Activated CD8-positive, alpha-beta memory T cell treated with anti-CD3 and anti-CD28 coated beads, Interleukin-2, amount 10 ng/mL, durations not matched to agents 7 days and 5 days (primary cell): Measurements from ENCODE around the gene PIH1D1. TPM values are rescaled to one million over a fixed set of nuclear protein-coding genes. Genes with fewer than 3 reads are reported as not detected.

Experiments used
- ATAC-seq: fragments of 150-1000 bp; cut with Tn5 transposase; one replicate; pipeline ENCODE4 v1.10.0; 2021; ENCODE audit warnings: moderate library complexity
- CTCF ChIA-PET: fragments of 350-600 bp; sonication (Branson Sonifier 250); formaldehyde crosslinking; loops from one replicate; lab custom pipeline; 2021; ENCODE audit warnings: antibody characterized with exemption; lab: Charles Lee
- DNase-seq: peaks from one replicate; pipeline ENCODE4 v3.0.0-alpha.2; 2020
- H3K27ac Mint-ChIP-seq: one replicate; pipeline ENCODE4 v1.8.0; 2021; ENCODE audit warnings: mild to moderate bottlenecking, mixed read lengths
- H3K27me3 Mint-ChIP-seq: one replicate; pipeline ENCODE4 v1.8.0; 2021; ENCODE audit warnings: mixed read lengths
- H3K36me3 Mint-ChIP-seq: one replicate; pipeline ENCODE4 v1.8.0; 2021; ENCODE audit warnings: mild to moderate bottlenecking, mixed read lengths
- H3K4me1 Mint-ChIP-seq: one replicate; pipeline ENCODE4 v1.8.0; 2021; ENCODE audit warnings: mixed read lengths
- H3K4me3 Mint-ChIP-seq: one replicate; pipeline ENCODE4 v1.8.0; 2021; ENCODE audit warnings: mild to moderate bottlenecking, moderate library complexity, mixed read lengths
- H3K9me3 Mint-ChIP-seq: one replicate; pipeline ENCODE4 v1.8.0; 2022; ENCODE audit warnings: low read depth, mixed read lengths
- total RNA-seq, 2 experiments: library from RNA; stranded (reverse); gene quantifications; one replicate each; pipeline ENCODE4 v1.2.3, GENCODE V29; 2021

PIH1D1 gene
- total RNA-seq, 2 experiments from 2014 or later, result 148 to 158 TPM

DNA sequence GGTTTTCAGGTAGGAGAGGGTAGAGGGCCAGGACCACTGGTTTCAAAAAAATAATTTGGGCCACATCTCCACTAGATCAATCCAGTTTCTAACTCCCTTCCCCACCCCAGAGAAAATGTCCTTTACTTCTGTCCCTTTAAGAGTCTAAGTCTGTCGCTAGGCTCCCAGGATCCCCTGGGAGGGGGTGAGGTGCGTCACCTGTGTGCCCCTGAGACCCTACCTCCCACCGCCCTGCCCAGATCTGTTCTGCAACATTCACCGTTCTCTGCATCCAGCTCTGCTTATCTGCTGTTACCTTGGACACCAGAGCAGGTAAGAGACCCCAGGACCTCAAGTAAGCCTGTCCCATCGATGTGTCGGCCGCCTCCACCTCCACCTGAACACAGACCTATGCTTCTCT is 26.4 kb downstream of the PIH1D1 start, which contains the start of gene GFY:
Gene GFY, plus strand, starts transcription at position 211 of the 400 bp plus-strand sequence. CDS start 1,043 bp downstream, outside the sequence.
- Mint-ChIP-seq H3K4me1 (peaks cover 46% of the 10 kb centered on the region), H3K27me3 (peaks cover 92% of the 10 kb centered on the region), H3K9me3 (no peaks in the 10 kb centered on the region), H3K27ac (no peak within 1 kb of the TSS), H3K36me3 (peaks cover 2% of the 10 kb centered on the region), H3K4me3 (no peak within 1 kb of the TSS)
- DNase-seq, result no peak
- CTCF ChIA-PET, result interaction anchor here (0.7 to 7.4 kb wide), 13 partner anchors 8 to 51 kb away, joined by 3 to 52 read pairs (median 4); partner anchors contain the start of gene KASH5
- ATAC-seq, result no peak

DNA sequence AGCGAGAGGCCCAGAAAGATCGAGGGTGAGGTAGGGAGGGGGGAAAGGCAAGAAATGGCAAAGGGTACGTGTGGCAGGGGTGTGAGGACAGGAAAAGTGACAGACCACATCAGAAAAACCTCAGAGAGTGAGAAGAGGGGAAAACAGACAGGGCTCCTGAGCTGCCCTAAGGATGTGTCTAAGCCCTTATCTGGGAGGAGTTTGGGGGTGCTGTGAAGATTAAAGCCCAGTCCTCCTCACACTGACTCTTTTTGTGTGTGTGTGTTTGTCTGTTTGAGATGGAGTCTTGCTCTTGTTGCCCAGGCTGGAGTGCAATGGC is 27.7 kb downstream of the PIH1D1 start:
- Mint-ChIP-seq H3K9me3 (no peaks in the 10 kb centered on the region), H3K4me1 (peaks cover 46% of the 10 kb centered on the region), H3K27ac (no peak overlapping the region), H3K36me3 (peaks cover 2% of the 10 kb centered on the region), H3K4me3 (peak overlapping the region; percentile 24), H3K27me3 (peaks cover 93% of the 10 kb centered on the region)
- ATAC-seq, result no peak
- DNase-seq, result no peak
- CTCF ChIA-PET, result interaction anchor here (0.9 to 7.4 kb wide), 4 partner anchors 13 to 52 kb away, joined by 3 to 52 read pairs (median 10); no protein-coding TSS in a partner anchor

DNA sequence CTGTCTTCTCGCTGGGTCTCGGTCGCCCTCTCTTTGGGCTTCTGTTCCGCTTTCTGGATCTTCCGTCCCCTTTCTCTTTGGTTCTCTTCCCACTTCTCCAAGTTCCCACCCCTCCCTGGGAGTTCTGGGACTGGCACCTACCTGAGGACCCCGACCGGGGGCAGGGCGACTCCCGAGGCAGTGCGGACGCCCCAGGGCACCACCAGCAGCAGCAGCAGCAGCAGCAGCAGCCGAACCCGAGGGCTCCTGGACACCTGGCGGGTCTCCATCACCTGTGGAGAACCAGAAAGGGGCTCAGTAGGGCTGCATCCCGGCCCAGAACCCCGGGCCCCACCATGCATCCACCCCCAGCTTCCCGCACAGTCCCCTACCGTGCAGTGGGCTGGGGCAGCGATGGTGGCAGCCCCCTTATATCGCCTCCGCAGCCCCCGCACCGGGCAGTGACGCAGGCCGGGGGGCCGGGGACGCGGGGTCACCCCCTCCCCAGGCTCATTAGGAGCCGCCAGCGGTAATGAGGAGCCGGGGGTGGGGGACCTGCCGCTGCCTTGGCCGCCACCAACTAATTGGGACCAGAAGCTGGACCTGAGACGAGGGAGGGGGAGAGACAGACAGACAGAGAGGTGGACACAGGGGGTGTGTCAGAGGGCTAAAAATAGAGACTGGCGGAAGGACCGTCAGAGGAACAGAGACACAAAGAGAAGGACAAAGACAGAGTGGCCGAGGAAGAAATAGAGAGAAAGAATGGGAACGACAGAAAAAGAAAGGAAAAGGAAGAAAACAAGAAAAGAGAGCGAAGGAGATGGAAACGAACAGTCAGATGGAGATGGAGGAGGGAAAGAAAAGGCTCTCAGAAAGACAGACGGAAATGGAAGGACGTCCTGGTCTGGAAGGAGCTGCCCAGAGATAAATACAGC is 28.3 kb downstream of the PIH1D1 start, which contains the start of gene PTH2:
Gene PTH2, minus strand, starts transcription at position 371 of the 914 bp plus-strand sequence. Its CDS starts 102 bp downstream, at position 269.
- H3K9me3 Mint-ChIP-seq, result no peaks in the 10 kb centered on the region
- H3K36me3 Mint-ChIP-seq, result peaks cover 2% of the 10 kb centered on the region
- ATAC-seq (no peak), DNase-seq (no peak)
- H3K4me1 Mint-ChIP-seq, result peaks cover 41% of the 10 kb centered on the region
- peak within 1 kb of the TSS; percentile 66 for H3K4me3 Mint-ChIP-seq
- CTCF ChIA-PET, result interaction anchor here (0.9 to 7.4 kb wide), 5 partner anchors 13 to 53 kb away, joined by 3 to 52 read pairs (median 10); partner anchors contain the start of gene PIH1D1
- peak within 1 kb of the TSS; percentile 52 for H3K27ac Mint-ChIP-seq
- peaks cover 92% of the 10 kb centered on the region for H3K27me3 Mint-ChIP-seq

DNA sequence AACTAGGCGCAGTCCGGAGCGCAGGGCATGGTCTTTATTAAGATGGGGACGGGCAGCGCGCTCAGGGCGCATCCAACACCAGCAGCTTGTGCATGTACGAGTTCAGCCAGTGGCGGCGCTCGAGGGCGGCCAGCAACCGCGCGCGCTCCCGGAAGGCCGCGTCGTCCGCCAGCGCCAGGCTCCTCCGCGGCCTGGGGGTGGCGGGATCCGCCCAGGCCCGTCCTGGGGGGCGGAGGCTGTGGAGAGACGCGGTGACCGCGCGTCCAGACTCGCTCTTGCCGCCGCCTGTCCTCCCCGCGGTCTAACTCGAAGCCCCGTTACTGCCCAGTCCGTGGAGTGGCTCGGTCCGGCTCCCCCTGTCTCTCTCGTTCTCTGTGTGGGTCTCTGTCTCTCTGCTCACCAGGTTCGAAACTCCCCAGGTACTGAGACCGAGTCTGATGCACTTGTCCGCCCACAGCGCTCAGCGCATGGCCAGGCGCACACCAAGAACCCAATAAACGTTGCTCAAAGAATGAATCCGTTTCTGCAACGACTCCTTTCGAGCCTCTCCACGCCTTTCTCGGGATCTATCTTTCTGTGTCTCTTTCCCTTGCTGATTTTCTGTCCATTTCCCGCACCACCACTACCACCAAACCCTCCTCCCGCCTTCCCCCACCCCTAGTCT is 29.1 kb downstream of the PIH1D1 start:
- Mint-ChIP-seq H3K36me3 (peaks cover 2% of the 10 kb centered on the region), H3K9me3 (no peaks in the 10 kb centered on the region), H3K4me1 (peaks cover 35% of the 10 kb centered on the region), H3K4me3 (peak overlapping the region; percentile 66), H3K27ac (peak overlapping the region; percentile 52), H3K27me3 (peaks cover 93% of the 10 kb centered on the region)
- DNase-seq (peak; percentile 77), ATAC-seq (peak; percentile 84)
- CTCF ChIA-PET, result interaction anchor here (0.6 to 7.4 kb wide), 14 partner anchors 8 to 195 kb away, joined by 3 to 52 read pairs (median 4); partner anchors contain the start of gene PIH1D1

DNA sequence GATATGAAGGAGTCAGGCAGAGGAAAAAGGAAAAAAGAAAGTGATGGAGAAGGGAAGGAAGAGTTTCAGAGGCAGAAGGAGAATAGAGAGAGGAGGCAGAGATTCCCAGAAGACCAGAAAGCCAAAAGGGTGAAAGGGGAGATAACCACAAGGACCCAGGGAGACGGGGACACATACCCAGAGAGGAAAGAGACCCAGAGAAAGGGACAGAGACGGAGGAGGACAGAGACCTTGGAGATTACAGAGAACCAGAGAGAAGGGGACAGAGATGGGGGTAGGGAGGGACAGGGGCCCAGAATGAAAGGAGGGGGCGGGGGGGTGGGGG is 29.8 kb downstream of the PIH1D1 start:
- peaks cover 92% of the 10 kb centered on the region for H3K27me3 Mint-ChIP-seq
- peaks cover 30% of the 10 kb centered on the region for H3K4me1 Mint-ChIP-seq
- peak overlapping the region; percentile 2 for H3K4me3 Mint-ChIP-seq
- H3K9me3 Mint-ChIP-seq, result no peaks in the 10 kb centered on the region
- DNase-seq, result no peak
- H3K27ac Mint-ChIP-seq, result no peak overlapping the region
- ATAC-seq, result no peak
- peaks cover 2% of the 10 kb centered on the region for H3K36me3 Mint-ChIP-seq
- CTCF ChIA-PET, result interaction anchor here (0.6 to 7.4 kb wide), 14 partner anchors 8 to 194 kb away, joined by 3 to 52 read pairs (median 4); partner anchors contain the start of gene PIH1D1

DNA sequence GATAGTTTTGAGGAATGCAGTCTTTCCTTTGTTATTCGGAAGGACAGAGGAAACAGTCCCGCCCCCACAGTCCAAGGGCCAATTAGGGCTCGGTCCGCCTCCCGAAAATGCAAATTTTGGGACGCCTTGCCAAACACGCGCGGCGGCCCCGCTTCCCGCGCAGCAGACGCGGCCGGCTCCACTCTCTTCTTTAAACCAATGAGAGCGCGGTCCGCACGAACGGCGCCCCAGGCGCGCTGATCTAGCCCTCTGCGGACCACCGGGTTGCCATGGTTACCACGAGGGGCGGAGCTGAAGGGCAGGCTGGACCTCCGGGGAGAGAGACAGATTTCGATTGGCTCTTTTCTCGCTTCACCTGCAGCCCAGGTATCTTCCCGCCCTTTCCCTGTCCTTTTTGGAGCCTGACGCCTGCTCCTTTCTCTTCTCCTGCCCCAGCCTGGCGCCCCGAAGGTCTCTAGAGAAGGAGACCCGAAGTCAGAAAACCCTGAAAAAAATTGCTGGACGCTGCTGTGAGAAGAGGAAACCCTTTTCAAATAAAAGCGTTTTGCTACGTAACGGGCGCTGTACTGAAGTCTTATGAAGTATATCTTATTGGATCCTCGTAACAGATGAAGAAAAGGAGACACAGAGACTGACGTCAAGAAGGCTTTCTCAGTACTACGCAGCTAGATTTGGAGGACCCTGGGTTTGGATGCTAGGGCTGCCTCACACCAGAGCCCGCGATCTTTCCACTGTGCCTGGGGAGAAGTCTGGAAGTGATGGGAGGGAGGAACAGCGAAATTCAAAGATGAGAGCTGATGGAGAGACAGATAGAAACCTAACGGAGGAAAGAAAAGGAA is 30.4 kb downstream of the PIH1D1 start:
- Mint-ChIP-seq H3K4me1 (peaks cover 24% of the 10 kb centered on the region), H3K27me3 (peaks cover 89% of the 10 kb centered on the region), H3K4me3 (peak overlapping the region; percentile 2), H3K27ac (no peak overlapping the region), H3K9me3 (no peaks in the 10 kb centered on the region), H3K36me3 (peaks cover 2% of the 10 kb centered on the region)
- peak; percentile 37 for ATAC-seq
- CTCF ChIA-PET, result interaction anchor here (0.8 to 7.4 kb wide), 13 partner anchors 7 to 193 kb away, joined by 3 to 52 read pairs (median 4); partner anchors contain the start of gene KASH5
- DNase-seq, result peak; percentile 56

DNA sequence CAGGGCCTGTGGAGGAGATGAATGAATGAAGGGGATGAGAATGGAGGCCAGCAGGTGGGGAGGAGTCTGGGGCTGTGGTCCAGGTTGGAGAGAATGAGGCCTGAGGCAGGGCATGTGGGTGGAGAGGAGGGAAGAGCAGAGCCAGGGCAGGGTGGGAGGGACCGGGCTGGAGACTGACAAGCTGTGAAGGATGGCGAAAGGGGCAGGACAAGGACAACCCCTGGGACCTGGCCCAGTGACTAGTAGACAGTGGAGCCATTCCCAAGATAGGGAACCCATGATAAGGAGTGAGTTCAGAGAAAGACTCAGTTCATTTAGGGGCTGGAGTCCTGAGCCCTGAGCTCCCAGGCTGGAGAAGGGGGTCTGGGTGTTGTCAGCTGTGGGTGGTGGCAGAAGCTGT is 31.4 kb downstream of the PIH1D1 start:
- no peak for ATAC-seq
- no peak overlapping the region for H3K27ac Mint-ChIP-seq
- CTCF ChIA-PET, result interaction anchor here (0.7 to 6.6 kb wide), 5 partner anchors 11 to 75 kb away, joined by 3 to 23 read pairs (median 4); no protein-coding TSS in a partner anchor
- H3K4me3 Mint-ChIP-seq, result no peak overlapping the region
- H3K4me1 Mint-ChIP-seq, result peaks cover 24% of the 10 kb centered on the region
- peaks cover 79% of the 10 kb centered on the region for H3K27me3 Mint-ChIP-seq
- DNase-seq, result no peak
- no peaks in the 10 kb centered on the region for H3K9me3 Mint-ChIP-seq
- H3K36me3 Mint-ChIP-seq, result peaks cover 2% of the 10 kb centered on the region

DNA sequence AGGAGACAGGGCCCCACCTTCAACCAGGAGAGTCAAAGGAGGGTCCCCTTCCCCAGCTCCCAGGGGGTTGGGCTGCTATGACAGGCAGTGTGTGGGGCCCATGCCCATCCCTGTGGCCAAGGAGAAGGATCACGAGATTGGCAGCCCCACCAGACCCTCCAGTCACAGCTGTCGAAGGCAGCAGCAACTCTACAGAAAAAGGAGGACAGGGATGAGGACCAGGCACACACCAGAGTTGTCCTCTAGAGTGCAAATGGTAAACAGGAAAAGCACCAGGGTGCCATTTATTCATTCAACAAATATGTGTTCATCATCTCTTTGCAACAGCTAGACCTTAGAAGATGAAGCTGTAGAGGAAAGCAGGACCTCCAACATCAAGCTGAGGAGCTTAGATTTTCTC is 32.4 kb downstream of the PIH1D1 start:
- peaks cover 24% of the 10 kb centered on the region for H3K4me1 Mint-ChIP-seq
- DNase-seq (no peak), ATAC-seq (no peak)
- H3K27ac Mint-ChIP-seq, result no peak overlapping the region
- peaks cover 2% of the 10 kb centered on the region for H3K36me3 Mint-ChIP-seq
- H3K9me3 Mint-ChIP-seq, result no peaks in the 10 kb centered on the region
- H3K4me3 Mint-ChIP-seq, result no peak overlapping the region
- CTCF ChIA-PET, result interaction anchor here (0.7 to 6.6 kb wide), 6 partner anchors 10 to 153 kb away, joined by 3 to 23 read pairs (median 8); no protein-coding TSS in a partner anchor
- peaks cover 68% of the 10 kb centered on the region for H3K27me3 Mint-ChIP-seq

DNA sequence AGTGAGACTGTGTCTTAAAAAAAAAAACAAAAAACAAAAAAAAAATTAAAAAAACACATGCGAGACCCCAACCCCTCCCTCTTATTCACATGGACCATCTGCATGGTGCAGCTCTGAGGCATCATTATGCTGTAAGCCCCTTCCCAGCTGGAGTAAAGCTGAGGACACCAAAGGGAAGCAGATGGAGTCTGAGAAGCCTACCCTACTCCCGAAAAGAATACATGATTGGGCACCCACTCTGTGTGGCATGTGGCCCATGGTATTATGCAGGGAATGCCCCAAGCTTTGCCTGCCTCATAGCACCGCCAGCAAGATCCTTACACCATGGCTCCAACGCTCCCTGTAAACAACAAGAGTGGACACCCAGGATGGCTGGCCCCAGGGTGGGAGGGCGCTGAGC is 33.1 kb downstream of the PIH1D1 start:
- no peaks in the 10 kb centered on the region for H3K9me3 Mint-ChIP-seq
- ATAC-seq (no peak), DNase-seq (no peak)
- H3K27ac Mint-ChIP-seq, result no peak overlapping the region
- CTCF ChIA-PET, result interaction anchor here (0.7 to 6.6 kb wide), 6 partner anchors 9 to 152 kb away, joined by 3 to 23 read pairs (median 8); no protein-coding TSS in a partner anchor
- H3K27me3 Mint-ChIP-seq, result peaks cover 62% of the 10 kb centered on the region
- peaks cover under 1% of the 10 kb centered on the region for H3K36me3 Mint-ChIP-seq
- peaks cover 18% of the 10 kb centered on the region for H3K4me1 Mint-ChIP-seq
- H3K4me3 Mint-ChIP-seq, result no peak overlapping the region

DNA sequence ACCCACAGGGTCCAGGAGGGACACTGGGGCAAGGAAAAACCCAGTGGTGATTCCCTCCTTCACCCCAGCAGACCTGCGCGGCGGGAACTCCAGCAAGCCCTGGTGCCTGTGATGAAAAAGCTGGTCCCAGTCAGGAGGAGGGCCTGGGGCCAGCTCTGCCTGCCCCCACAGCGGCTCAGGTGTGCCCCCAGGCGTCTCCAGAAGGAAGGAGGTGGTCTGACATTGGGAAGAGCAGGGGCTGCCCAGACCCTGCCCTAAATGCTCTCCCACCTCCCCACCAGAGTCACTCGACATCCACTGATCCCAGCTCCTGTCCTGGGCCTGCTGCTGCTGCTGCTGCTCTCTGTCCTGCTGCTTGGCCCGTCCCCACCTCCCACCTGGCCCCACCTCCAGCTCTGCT is 34.5 kb downstream of the PIH1D1 start:
- ATAC-seq (no peak), DNase-seq (no peak)
- no peak overlapping the region for H3K4me3 Mint-ChIP-seq
- no peaks in the 10 kb centered on the region for H3K9me3 Mint-ChIP-seq
- no peak overlapping the region for H3K27ac Mint-ChIP-seq
- H3K4me1 Mint-ChIP-seq, result peaks cover 11% of the 10 kb centered on the region
- CTCF ChIA-PET, result interaction anchor here (1.2 to 6.6 kb wide), 5 partner anchors 8 to 26 kb away, joined by 5 to 23 read pairs (median 11); partner anchors contain the start of gene GFY
- peaks cover 51% of the 10 kb centered on the region for H3K27me3 Mint-ChIP-seq
- no peaks in the 10 kb centered on the region for H3K36me3 Mint-ChIP-seq

DNA sequence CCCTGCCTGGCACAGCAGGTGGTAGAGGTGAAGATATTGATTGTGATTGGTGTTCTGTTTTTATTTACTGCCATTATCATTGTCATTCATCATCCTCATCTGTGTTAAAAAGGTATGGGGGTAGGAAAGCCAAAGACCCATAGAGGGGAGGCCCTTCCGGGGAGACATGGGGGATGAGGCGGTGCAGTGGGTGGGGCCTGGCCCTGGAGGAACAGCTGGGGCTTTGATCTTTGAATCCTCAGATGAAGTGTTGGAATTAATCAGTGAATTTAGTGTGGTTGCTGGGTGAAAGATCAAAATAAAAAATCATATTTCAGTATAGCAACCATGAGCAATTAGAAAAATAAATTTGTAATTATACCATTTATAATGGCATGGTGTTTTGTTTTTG is 35.8 kb downstream of the PIH1D1 start:
- no peaks in the 10 kb centered on the region for H3K9me3 Mint-ChIP-seq
- CTCF ChIA-PET, result no interaction called here
- no peak overlapping the region for H3K4me3 Mint-ChIP-seq
- no peak overlapping the region for H3K27ac Mint-ChIP-seq
- peaks cover 12% of the 10 kb centered on the region for H3K4me1 Mint-ChIP-seq
- DNase-seq (no peak), ATAC-seq (no peak)
- peaks cover 38% of the 10 kb centered on the region for H3K27me3 Mint-ChIP-seq
- H3K36me3 Mint-ChIP-seq, result no peaks in the 10 kb centered on the region

DNA sequence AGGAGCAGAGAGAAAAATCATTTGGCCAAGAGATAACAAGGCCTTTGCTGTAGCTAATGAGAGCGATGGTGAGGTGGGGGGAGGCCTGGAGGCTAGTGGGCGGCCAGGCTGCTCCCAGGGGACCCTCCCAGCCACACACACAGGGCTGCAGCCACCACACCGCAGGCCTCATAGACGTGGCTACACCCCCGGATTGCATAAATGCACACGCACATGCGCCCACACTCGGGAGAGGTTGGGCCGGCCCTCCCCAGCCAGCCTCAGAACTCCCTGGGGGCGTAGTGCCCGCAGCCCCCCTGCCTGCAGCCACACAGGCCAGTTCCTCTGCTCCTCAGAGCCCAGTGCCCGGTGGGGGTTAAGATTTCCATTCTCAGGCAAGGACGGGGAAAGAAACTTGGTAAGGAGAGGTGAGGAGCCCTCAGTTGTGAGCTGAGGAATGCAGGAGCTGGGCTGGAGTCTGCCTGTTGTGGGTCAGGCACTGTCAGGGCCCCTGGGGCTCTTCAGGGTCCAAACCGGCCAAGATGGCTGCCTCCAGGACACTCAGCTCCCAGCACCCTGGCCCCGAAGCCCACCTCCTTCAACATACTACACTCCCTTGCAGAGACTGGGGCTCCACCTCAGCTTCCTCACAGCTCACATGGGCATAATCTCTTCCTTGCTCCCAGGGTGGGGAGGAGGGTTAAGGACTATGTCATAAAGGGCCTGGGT is 36.4 kb downstream of the PIH1D1 start:
- CTCF ChIA-PET, result no interaction called here
- Mint-ChIP-seq H3K27ac (no peak overlapping the region), H3K4me3 (no peak overlapping the region), H3K9me3 (no peaks in the 10 kb centered on the region), H3K36me3 (no peaks in the 10 kb centered on the region), H3K4me1 (peaks cover 13% of the 10 kb centered on the region), H3K27me3 (peaks cover 33% of the 10 kb centered on the region)
- ATAC-seq (no peak), DNase-seq (no peak)
